Measurements from ENCODE around the gene HIGD1A.
"Not testable (repeated sequence)": the region's sequence is repeated elsewhere in the genome, so short reads cannot be mapped to it uniquely, and the experiment has no call there.

HIGD1A gene

DNA sequence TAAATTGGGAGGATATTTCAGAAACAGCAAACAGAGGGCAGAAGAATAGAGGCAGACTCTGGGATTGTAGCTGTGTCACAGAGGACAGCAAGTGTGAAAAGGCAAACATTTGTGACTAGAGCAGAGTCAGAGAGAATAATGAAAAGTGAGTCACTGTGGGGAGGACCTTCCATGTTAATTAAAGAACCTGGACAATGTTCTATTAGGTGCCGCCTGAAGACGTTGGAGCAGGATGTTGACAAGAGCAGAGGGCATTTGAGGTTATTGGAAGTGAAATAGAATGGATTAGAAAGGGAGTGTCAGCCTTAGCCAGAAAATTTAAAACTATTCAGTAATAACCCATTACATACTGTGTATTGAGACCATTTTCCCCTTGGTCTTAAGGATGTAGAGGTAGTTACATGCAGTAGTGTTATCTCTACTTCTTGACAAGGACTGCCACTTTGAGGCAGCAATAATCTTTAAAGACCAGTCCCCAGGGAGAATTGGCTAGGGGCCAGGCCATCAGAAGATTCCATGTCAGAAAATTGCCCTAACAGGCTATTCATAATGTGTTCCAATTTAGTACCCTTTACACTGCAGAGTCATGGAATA is 10.7 kb upstream of the HIGD1A start:
- Histone ChIP-seq H3F3A (ENCODE audit: control insufficient read depth, insufficient read depth) (no peaks in the 10 kb centered on the region), H3K9me2 (replicated peaks; ENCODE audit: control insufficient read depth, low read length) (no peaks in the 10 kb centered on the region), H3K27ac (ENCODE audit: low read depth, low read length) (no peak overlapping the region), H3K9me3 (ENCODE audit: control insufficient read depth, insufficient read depth, low read length) (no peaks in the 10 kb centered on the region), H3K79me2 (ENCODE audit: control insufficient read depth, low read length) (no peaks in the 10 kb centered on the region), H3K36me3 (ENCODE audit: control insufficient read depth, low read length) (no peaks in the 10 kb centered on the region), H3K4me2 (ENCODE audit: low read length) (no peak overlapping the region), H3K27me3 (ENCODE audit: control insufficient read depth, low read length) (peaks cover 21% of the 10 kb centered on the region), H3K4me3 (ENCODE audit: low read length) (no peak overlapping the region), H4K20me1 (ENCODE audit: control insufficient read depth, insufficient read depth, low read depth, low read length) (no peaks in the 10 kb centered on the region), H3K4me1 (ENCODE audit: control insufficient read depth, low read length) (no peaks in the 10 kb centered on the region)
- no peak for TF ChIP-seq EZH2phosphoT487 (IDR thresholded peaks at IDR 0.05; ENCODE audit: borderline replicate concordance, low read length)
- TF ChIP-seq, protein P1, sequence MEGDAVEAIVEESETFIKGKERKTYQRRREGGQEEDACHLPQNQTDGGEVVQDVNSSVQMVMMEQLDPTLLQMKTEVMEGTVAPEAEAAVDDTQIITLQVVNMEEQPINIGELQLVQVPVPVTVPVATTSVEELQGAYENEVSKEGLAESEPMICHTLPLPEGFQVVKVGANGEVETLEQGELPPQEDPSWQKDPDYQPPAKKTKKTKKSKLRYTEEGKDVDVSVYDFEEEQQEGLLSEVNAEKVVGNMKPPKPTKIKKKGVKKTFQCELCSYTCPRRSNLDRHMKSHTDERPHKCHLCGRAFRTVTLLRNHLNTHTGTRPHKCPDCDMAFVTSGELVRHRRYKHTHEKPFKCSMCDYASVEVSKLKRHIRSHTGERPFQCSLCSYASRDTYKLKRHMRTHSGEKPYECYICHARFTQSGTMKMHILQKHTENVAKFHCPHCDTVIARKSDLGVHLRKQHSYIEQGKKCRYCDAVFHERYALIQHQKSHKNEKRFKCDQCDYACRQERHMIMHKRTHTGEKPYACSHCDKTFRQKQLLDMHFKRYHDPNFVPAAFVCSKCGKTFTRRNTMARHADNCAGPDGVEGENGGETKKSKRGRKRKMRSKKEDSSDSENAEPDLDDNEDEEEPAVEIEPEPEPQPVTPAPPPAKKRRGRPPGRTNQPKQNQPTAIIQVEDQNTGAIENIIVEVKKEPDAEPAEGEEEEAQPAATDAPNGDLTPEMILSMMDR (IDR thresholded peaks at IDR 0.05; ENCODE audit: low read depth, low read length, poor library complexity, severe bottlenecking): no peak

DNA sequence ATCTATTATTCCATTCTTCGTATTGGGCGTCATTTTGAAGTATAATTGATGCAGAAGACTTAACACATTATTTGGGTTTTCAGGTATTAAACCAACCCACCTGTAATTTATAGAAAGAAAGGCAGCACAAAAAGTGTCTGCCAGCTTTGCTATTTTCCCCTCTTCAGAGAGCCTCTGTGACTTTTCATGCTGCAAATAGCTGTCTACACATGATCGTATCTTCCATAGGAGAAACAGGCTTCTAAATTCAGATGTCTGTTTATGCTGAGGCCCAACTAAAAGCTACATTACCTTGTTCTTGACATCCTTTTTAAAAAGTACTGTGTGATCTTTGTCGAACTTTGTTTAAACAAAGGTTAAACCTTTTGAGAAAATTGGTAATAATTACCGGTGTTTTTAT is 10.0 kb upstream of the HIGD1A start:
- H3K36me3 ChIP-seq (ENCODE audit: control insufficient read depth, low read length): no peaks in the 10 kb centered on the region
- no peaks in the 10 kb centered on the region for H3K79me2 ChIP-seq (ENCODE audit: control insufficient read depth, low read length)
- no peaks in the 10 kb centered on the region for H3K9me3 ChIP-seq (ENCODE audit: control insufficient read depth, insufficient read depth, low read length)
- H3K9me2 ChIP-seq (replicated peaks; ENCODE audit: control insufficient read depth, low read length): no peaks in the 10 kb centered on the region
- H3K4me1 ChIP-seq (ENCODE audit: control insufficient read depth, low read length): no peaks in the 10 kb centered on the region
- no peak for TF ChIP-seq EZH2phosphoT487 (IDR thresholded peaks at IDR 0.05; ENCODE audit: borderline replicate concordance, low read length)
- TF ChIP-seq, protein P1 (IDR thresholded peaks at IDR 0.05; ENCODE audit: low read depth, low read length, poor library complexity, severe bottlenecking): no peak
- H4K20me1 ChIP-seq (ENCODE audit: control insufficient read depth, insufficient read depth, low read depth, low read length): no peaks in the 10 kb centered on the region
- H3K4me3 ChIP-seq (ENCODE audit: low read length): no peak overlapping the region
- H3F3A ChIP-seq (ENCODE audit: control insufficient read depth, insufficient read depth): no peaks in the 10 kb centered on the region
- H3K4me2 ChIP-seq (ENCODE audit: low read length): no peak overlapping the region
- peaks cover 16% of the 10 kb centered on the region for H3K27me3 ChIP-seq (ENCODE audit: control insufficient read depth, low read length)
- H3K27ac ChIP-seq (ENCODE audit: low read depth, low read length): no peak overlapping the region

DNA sequence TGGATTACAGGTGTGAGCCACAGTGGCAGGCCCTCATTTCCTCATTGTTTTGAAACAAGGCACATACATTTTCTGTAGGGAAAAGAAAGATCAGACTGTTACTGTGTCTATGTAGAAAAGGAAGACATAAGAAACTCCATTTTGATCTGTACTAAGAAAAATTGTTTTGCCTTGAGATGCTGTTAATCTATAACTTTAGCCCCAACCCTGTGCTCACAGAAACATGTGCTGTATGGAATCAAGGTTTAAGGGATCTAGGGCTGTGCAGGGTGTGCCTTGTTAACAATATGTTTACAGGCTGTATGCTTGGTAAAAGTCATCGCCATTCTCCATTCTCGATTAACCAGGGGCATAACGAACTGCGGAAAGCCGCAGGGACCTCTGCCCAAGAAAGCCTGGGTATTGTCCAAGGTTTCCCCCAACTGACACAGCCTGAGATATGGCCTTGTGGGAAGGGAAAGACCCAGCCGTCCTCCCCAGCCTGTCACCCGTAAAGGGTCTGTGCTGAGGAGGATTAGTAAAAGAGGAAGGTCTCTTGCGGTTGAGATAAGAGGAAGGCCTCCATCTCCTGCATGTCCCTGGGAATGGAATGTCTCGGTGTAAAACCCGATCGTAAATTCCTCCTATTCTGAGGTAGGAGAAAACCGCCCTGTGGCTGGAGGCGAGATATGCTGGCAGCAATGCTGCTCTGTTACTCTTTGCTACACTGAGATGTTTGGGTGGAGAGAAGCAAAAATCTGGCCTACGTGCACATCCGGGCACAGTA is 7.0 kb upstream of the HIGD1A start:
- H3K27me3 ChIP-seq (ENCODE audit: control insufficient read depth, low read length): peaks cover 15% of the 10 kb centered on the region
- not testable (repeated sequence) for H3K4me2 ChIP-seq (ENCODE audit: low read length); H4K20me1 ChIP-seq (ENCODE audit: control insufficient read depth, insufficient read depth, low read depth, low read length); H3K27ac ChIP-seq (ENCODE audit: low read depth, low read length); H3K36me3 ChIP-seq (ENCODE audit: control insufficient read depth, low read length); H3K4me3 ChIP-seq (ENCODE audit: low read length); H3K79me2 ChIP-seq (ENCODE audit: control insufficient read depth, low read length); H3F3A ChIP-seq (ENCODE audit: control insufficient read depth, insufficient read depth); H3K9me3 ChIP-seq (ENCODE audit: control insufficient read depth, insufficient read depth, low read length); H3K9me2 ChIP-seq (replicated peaks; ENCODE audit: control insufficient read depth, low read length); H3K4me1 ChIP-seq (ENCODE audit: control insufficient read depth, low read length)

DNA sequence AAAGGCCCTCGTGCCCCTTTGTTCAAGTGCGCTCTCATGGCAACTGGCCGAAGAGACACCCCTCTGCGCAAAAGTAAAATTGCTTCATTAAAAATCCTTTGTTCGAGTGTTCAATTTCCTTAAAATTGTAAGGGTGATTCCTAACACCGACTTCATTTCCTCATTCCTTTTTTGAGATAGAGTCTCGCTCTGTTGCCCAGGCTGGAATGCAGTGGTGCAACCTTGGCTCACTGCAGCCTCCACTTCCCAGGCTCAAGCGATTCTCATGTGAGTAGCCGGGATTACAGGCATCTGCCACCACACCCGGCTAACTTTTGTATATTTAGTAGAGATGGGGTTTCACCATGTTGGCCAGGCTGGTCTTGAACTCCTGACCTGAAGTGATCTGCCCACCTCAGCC is 6.4 kb upstream of the HIGD1A start:
- H3K9me3 ChIP-seq (ENCODE audit: control insufficient read depth, insufficient read depth, low read length); H3F3A ChIP-seq (ENCODE audit: control insufficient read depth, insufficient read depth); H4K20me1 ChIP-seq (ENCODE audit: control insufficient read depth, insufficient read depth, low read depth, low read length); H3K36me3 ChIP-seq (ENCODE audit: control insufficient read depth, low read length); H3K4me3 ChIP-seq (ENCODE audit: low read length); H3K4me1 ChIP-seq (ENCODE audit: control insufficient read depth, low read length); H3K9me2 ChIP-seq (replicated peaks; ENCODE audit: control insufficient read depth, low read length); H3K4me2 ChIP-seq (ENCODE audit: low read length); H3K27ac ChIP-seq (ENCODE audit: low read depth, low read length); H3K79me2 ChIP-seq (ENCODE audit: control insufficient read depth, low read length): not testable (repeated sequence)
- peaks cover 16% of the 10 kb centered on the region for H3K27me3 ChIP-seq (ENCODE audit: control insufficient read depth, low read length)
